GM10847 (cell line): ENCODE measurements around the gene ZNF581.

Experiments used
- POLR2A ChIP-seq: IDR thresholded peaks from 2 replicates; pipeline ENCODE4 v1.6.1; 2011; ENCODE audit not compliant: insufficient read length; ENCODE audit errors: extremely low read depth

Gene ZNF581

DNA sequence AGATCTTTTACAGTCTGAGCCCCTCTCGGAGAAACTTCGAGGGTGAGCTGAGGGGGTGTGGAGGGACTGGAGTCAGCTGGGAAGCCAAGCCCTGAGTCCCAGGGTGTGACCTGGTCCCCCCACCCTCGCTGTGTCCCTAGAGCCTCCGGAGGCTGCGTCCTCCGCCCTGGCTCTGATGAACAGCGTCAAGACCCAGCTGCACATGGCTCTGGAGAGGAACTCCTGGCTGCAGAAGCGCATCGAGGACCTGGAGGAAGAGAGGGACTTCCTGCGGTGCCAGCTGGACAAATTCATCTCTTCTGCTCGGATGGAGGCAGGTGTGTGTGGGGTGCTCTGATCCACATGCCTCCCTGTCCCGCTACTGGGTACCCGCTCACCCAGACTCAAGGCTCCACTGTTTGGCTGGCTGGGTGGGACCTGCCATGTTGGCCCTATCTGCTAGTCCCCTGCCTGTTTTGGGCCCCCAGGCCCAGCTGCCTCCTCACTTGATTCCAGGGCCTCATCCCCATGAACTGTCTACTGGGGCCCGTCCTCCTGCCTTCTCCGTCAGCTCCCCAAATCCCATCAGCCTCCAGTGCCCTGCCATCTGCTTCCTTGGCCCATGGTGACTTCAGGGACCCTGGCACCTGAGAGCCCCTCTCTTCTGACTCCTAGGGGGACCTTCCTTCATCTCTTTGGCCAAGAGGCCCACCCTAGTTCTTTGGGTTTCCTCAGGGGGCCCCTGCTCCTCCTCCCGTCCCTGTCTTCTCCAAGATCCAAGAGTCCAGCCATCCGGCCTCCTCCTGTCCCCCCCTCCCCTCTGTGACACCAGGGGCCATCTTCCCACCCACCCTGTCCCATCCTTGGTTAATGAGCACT, 6.0 kb downstream of the ZNF581 start:
- TF ChIP-seq POLR2A, result no peak

DNA sequence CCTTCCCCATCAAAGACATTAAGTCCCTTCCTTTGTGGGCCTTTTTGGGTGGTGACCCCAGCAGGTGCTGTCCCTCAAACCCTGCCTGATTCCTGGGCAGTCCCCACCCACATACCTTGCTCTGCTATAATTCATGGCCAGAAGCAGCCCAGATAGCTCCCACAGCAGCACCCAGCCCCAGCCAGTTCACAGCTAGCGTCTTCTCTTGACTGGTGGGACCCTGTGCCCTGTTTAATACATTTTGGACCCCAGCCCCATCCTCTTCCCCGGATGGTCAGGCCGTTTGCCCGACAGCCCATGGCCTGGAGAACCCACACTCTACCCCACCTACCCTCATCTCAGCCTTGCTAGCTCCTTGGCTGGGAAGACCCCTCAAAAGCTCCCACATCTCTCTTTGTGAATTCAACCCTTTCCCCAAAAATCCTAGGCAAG, 6.7 kb downstream of the ZNF581 start:
- no peak for TF ChIP-seq POLR2A

DNA sequence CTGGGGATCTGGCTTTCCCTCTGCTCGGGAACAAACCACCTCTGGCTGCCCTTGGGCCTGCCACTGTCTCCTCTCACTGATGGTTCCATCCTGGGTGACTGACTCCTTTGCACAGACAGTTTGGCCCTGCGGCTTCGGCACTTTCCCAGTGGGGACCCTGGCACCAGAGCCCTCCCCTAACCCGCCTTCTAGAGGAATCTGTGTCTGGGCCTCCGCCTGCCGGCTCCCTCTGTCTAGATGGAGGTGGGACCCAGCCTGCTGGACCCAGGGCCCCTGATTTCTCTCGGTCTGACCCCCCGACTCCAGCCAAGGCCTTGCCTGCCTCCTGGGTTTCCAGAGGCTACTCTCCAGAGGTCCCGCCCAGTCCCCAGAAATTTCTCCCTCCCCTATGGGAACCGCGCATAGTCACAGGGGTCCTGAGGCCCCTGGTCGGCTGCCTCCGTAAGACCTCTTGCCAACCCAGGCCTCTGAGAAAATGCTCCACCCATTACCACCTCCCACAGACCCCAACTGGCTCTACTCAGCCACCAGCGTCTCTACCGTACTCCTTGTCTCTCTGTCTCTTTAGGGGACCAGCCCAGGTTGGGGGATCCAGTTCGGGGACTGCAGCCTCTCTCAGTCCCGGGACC, 7.3 kb downstream of the ZNF581 start:
- TF ChIP-seq POLR2A, result no peak

DNA sequence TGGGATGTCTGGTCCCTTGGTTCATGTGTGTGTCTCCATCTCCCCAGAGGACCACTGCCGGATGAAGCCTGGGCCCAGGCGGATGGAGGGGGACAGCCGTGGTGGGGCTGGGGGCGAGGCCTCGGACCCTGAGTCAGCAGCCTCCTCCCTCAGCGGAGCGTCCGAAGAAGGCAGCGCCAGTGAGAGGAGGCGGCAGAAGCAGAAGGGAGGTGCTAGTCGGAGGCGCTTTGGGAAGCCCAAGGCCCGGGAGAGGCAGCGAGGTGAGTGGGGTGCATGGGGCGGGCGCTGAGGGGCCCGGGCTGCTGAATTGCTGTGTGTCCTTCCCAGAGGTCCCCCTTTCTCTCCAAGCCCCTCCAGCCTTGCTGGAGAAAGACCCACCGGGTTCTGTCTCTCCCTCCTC, 7.8 kb downstream of the ZNF581 start:
- TF ChIP-seq POLR2A, result no peak

DNA sequence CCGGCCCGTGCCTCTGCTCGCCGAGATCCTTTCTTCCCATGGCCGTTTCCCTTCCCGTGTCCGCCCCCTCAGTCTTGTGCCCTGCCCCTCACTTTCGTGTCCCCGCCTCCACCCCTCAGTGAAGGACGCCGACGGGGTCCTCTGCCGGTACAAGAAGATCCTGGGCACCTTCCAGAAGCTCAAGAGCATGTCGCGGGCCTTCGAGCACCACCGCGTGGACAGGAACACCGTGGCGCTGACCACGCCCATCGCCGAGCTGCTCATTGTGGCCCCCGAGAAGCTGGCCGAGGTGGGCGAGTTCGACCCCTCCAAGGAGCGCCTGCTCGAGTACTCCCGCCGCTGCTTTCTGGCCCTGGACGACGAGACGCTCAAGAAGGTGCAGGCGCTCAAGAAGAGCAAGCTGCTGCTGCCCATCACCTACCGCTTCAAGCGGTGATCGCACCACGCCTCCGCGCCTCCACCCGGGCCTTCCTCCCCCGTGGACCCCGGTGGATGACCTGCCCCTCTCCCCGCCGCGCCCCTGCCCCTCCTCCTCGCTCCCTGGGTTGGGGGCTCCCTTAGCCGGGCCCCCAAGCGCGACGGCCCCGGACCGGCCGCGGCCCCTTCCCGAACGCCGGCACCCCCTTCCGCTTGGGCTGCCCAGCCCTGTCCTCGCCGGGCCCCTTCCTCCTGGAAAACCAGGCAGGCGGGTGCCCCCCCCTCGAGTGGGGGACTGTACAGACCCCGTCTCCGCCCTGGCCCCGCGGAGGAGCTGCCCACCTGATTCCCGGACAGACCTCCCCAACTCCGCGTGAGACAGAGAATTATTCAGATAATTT, 9.1 kb downstream of the ZNF581 start:
- no peak for TF ChIP-seq POLR2A

DNA sequence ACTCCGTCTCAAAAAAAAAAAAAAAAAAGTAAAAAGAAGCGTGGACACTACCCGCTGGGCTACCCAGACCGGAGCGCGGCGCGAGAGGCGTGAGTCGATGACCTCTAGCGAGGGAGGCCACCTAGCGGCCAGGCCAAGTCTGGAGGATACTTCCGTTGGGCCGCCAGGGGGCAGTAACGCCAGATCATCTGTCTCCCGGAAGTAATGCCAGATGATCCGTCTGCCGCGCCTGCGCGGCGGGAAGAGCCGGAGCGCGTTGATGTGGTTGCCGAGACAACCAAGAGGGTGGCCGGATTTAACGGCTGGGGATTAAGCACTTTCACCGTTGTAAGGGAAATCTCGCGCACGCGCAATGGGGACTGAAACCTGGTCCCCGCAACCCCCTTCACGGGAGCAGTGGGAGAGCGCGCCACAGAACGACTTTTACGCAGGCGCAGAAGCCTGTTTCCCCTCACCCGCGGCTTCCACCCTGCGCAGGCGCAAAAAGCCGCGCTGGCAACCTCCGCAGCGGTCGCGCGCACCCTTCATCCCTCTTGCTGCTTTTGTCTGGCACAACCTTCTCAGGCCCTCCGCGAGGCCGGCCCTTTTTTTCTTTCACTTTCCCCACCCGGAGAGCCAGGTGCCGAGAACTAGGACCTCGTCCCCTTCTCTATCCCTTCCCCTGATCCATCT, 10.3 kb downstream of the ZNF581 start:
- TF ChIP-seq POLR2A, result peak; percentile 73

DNA sequence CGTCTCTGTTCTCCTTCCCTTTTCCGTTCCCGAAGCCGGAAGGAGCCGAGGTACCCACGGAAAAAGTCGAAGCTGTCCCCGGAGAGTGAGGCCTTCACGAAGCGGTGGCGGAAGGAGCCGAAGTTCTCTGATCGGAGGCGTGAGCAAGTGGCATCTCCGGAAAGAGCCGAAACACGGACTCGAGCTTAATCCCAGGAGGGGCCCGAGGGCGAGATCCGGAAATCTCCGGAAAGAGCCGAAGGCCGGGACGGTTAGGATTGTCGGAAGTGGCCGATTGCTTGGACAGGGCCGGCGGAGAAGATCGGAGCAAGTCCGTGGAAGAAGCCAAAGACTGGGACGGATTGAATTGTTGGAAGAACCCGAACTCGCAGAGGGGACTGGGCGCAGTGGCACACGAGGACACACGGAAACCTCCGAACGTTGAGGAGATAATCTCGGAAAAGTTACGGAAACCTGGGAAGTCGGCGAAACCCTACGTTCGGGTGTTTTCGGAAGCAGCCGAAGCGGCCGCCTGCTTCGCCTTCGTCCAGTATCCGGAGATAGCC, 10.9 kb downstream of the ZNF581 start:
- TF ChIP-seq POLR2A, result no peak

DNA sequence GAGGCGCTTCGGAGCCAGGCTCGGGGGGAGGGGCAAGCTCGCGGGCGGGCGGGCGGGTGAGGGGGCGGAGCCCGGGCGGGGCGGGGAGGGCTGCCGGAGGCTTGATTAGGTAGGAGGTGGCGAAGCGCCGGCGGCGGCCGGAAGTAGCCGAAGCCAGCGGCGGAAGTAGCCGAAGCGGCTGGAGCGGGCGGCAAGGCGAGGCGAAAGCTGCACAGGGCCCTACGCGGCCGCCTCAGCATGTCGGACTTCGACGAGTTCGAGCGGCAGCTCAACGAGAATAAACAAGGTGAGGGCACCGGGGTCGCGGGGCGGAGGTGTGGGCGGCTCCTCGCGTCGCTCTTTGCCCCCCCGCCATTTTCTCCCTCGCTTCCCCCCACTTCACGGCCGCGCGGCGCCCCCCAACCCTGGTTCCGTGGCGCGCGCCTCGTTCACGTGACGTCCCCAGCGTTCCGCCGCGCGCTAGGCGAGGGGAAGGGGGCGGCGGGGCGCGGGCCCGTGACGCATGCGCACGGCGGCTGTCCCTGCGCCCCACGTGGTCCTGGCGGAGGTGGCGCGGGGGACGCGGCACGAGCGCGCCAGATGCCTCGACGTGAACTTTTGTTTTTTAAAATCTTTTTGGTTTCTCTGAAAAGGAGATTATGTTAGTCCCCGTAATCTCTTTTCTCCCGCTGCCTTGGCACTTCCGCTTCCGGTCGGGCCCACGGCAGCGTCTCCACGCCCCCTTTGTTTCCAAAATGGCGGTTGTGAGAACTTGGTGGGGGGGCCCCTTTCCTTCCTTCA, 11.6 kb downstream of the ZNF581 start, which contains the start of gene U2AF2:
Gene U2AF2, plus strand, starts transcription at position 168 of the 780 bp plus-strand sequence. Its CDS starts 70 bp downstream, at position 238.
- peak; percentile 82 for TF ChIP-seq POLR2A

DNA sequence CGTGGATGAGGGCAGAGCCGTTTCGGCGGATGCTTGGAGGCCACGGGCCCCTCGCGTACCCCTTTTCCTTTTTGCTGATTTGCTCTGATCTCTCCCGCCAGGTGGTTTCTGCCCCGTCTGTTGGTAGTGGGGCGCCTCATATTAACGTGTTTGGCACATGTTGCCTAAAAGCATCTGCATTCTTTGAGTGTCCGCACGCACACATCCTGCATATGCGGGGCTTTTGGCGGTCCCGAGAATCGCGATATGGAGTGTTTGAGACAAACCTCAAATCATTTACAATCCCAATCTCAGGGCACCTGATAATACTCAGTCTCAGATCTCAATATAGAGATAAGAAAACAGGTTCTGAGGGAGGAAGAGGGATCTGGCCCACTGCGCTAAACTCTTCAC, 12.2 kb downstream of the ZNF581 start:
- TF ChIP-seq POLR2A, result no peak

DNA sequence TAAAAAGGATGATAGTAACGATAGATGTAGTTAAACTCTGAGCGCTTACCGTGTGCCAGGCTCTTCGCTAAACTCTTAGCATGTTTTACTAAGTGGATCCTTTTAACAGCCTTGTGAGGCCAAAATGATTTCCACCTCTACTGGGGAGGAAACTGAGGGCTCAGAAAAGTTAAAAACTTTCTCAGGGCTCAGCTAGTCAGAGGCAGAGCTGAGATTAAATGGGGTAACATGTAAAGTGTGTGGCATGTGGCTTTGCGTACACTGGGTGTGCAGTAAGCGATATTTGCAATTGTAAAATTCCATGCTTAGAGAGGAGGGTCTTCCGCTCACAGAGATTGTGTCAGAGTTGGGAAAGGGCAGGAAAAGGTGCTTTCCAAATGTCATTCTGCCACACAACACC, 13.1 kb downstream of the ZNF581 start:
- TF ChIP-seq POLR2A, result no peak

DNA sequence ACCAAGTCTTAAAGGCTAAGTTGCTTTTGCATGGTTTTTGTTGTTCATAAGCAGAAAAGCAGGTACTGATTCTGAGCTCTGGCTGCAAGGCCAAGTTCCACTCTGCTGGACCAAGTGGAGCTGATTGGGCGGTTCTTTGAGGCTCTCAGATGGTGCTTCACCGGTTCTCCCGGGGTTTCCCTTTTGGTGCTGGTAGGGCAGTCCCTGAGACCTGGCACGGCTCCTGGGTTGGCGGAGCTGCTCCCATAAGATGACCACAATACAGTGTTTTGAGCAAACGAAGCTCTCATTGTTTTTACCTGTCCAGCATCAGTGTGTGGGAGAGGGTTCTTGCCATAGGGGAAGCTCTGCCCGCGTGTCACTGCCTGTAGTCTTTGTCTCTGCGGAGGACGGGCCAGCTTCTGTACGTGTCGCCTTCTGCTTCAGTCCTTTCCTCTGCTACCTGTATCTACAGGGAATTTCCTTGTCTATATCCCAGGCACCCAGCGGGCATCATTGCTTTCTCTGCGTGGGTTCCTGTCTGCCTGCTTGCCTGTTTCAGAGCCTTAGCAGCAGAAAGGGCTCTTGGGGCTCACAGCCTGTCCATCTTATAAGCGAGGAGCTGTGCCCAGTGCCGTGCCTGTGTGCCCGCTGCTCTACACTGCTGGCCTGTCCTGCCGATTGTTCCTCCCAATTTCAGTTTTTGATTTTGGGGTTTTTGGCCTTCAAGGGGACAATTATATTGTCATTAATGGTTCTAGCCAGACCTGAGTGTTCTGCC, 13.7 kb downstream of the ZNF581 start:
- no peak for TF ChIP-seq POLR2A

DNA sequence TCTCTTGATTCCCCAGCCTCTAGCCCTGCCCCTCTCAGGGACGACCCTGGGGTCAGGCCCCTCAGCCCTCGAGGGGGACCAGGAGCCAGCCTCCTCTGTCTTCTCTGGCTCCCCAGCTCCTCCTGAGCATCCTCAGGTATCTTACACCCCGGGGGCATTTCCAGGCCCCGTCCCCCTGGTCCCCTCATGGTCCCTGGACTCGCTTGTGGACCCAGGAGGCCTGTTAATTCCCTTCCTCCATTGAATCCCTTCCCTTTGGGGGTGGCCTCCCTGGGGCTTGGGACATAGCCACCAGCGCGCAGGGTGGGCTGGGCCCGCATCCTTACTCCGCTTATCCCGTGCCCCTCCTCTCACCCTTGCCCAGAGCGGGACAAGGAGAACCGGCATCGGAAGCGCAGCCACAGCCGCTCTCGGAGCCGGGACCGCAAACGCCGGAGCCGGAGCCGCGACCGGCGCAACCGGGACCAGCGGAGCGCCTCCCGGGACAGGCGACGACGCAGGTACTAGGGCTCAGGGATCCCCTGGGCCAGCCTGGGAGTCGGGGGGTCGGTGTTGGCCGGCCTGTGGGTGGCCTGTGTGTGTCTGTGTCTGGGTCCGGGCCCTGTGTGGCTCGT, 15.5 kb downstream of the ZNF581 start:
- TF ChIP-seq POLR2A, result no peak

DNA sequence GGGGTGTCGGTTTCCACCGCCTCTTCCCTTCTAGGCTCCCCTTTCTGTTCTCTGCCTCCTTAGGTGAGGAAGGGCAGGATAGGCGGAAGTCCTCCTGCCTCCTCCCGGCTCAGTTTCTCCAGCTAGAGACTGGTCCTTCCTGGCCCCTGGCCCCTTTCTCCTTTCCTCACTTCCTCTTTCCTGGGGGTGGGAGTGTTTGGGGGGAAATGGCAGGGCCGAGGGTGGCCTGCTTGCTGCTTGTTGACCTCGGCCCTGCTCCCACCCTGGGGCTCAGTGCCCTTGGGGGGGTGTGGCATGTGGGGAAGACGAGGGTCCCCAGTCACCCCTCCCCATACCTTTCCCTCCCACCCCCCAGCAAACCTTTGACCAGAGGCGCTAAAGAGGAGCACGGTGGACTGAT, 16.4 kb downstream of the ZNF581 start:
- TF ChIP-seq POLR2A, result no peak
